D341Med (cell line): Measurements from ENCODE around the gene CLN5.
"Not testable (repeated sequence)": the region's sequence is repeated elsewhere in the genome, so short reads cannot be mapped to it uniquely, and the experiment has no call there.

Experiments
- DNase-seq: peaks from one replicate; pipeline ENCODE4 v3.0.0; 2012; ENCODE audit warnings: low spot score

The CLN5 gene

GRCh38 chr13:76991796-76992547 lies at the start of gene CLN5:
Gene CLN5 (plus strand): TSS chr13:76992081. CDS start chr13:76992099, 18 bp downstream.
- DNase-seq: peak; percentile 97

GRCh38 chr13:76942363-76942762 lies 49.5 kb upstream of the CLN5 start:
- no peak for DNase-seq

GRCh38 chr13:76943646-76944045 lies 48.2 kb upstream of the CLN5 start:
- no peak for DNase-seq

GRCh38 chr13:76944456-76944855 lies 47.4 kb upstream of the CLN5 start:
- no peak for DNase-seq

- DNase-seq: no peak
These were observed 43.7 kb upstream of the CLN5 start, which contains the start of gene ACOD1 for GRCh38 chr13:76948149-76948548. Gene ACOD1 (plus strand): TSS chr13:76948511. CDS start chr13:76948559, 48 bp downstream.

- no peak for DNase-seq
These were observed 41.8 kb upstream of the CLN5 start for GRCh38 chr13:76950101-76950500.

- DNase-seq: no peak
These were observed 37.9 kb upstream of the CLN5 start for GRCh38 chr13:76953968-76954367.

GRCh38 chr13:76954538-76954937 lies 37.3 kb upstream of the CLN5 start:
- no peak for DNase-seq

- no peak for DNase-seq
These were observed 36.7 kb upstream of the CLN5 start for GRCh38 chr13:76955193-76955592.

GRCh38 chr13:76955661-76956060 lies 36.2 kb upstream of the CLN5 start:
- no peak for DNase-seq

- no peak for DNase-seq
These were observed 32.9 kb upstream of the CLN5 start for GRCh38 chr13:76958841-76959432.

- not testable (repeated sequence) for DNase-seq
These were observed 32.1 kb upstream of the CLN5 start for GRCh38 chr13:76959734-76960133.

- no peak for DNase-seq
These were observed 26.0 kb upstream of the CLN5 start for GRCh38 chr13:76965759-76966421.

- no peak for DNase-seq
These were observed 24.9 kb upstream of the CLN5 start for GRCh38 chr13:76967031-76967430.

GRCh38 chr13:76968041-76968440 lies 23.8 kb upstream of the CLN5 start:
- peak; percentile 78 for DNase-seq

- DNase-seq: no peak
These were observed 22.2 kb upstream of the CLN5 start for GRCh38 chr13:76969488-76970365.

GRCh38 chr13:76971215-76971614 lies 20.7 kb upstream of the CLN5 start:
- DNase-seq: no peak

GRCh38 chr13:76971851-76972829 lies 19.7 kb upstream of the CLN5 start:
- no peak for DNase-seq

- no peak for DNase-seq
These were observed 17.8 kb upstream of the CLN5 start for GRCh38 chr13:76973920-76974617.

- DNase-seq: no peak
These were observed 17.3 kb upstream of the CLN5 start for GRCh38 chr13:76974618-76974975.
